ENCODE data around the gene NEURL4. TPM values are rescaled to one million over a fixed set of nuclear protein-coding genes. Genes with fewer than 3 reads are reported as not detected.

Gene NEURL4
- total RNA-seq, 1 donor from 2014 or later, result 57.1 TPM

DNA sequence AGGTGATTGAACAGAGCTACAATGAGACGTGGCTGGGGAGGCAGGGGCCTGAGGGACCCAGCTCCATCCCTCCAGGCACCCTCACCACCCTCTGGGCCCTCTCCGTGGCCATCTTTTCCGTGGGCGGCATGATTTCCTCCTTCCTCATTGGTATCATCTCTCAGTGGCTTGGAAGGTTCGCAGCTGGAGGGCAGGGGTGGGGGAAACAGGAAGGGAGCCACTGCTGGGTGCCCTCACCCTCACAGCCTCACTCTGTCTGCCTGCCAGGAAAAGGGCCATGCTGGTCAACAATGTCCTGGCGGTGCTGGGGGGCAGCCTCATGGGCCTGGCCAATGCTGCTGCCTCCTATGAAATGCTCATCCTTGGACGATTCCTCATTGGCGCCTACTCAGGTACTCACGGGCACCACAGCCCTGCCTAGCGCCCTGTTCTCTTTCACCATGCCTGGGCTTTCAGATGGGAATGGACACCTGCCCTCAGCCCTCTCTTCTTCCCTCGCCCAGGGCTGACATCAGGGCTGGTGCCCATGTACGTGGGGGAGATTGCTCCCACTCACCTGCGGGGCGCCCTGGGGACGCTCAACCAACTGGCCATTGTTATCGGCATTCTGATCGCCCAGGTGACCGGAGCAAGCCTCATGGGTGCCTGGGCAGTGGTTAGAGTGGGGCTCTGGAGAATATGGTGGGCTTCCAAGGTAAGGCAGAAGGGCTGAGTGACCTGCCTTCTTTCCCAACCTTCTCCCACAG is 45.5 kb downstream of the NEURL4 start:
- Mint-ChIP-seq H3K4me1 (ENCODE audit: low read depth) (peaks cover 16% of the 10 kb centered on the region), H3K27me3 (ENCODE audit: insufficient read depth) (peaks cover 43% of the 10 kb centered on the region), H3K9me3 (no peaks in the 10 kb centered on the region), H3K27ac (no peak overlapping the region), H3K4me3 (peak overlapping the region; percentile 22), H3K36me3 (ENCODE audit: low read depth) (peaks cover 2% of the 10 kb centered on the region)
- intact Hi-C loops (cut with micrococcal nuclease), result no loop called here
- no peak for DNase-seq (ENCODE audit: low spot score)

DNA sequence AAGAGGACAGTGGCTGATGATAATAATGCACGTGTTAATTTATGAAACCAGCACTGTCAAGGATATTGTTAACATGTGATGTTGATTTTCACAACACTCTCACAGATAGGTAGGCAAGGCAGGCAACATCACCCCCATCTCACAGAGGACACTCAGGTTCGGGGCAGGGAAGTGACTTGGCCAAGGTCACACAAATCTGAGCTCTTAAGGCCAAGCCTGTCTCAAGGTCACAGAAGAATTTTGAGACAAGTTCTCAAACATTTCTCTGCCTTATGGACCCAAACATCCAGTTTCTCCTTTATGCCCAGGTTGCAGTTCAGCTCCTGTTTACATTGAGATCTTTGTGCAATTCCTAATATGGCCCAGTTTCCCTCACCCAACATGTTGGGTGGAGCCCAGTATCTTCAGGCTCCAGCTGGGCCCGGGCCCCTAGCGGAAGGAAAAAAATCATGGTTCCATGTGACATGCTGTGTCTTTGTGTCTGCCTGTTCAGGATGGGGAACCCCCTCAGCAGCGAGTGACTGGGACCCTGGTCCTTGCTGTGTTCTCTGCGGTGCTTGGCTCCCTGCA is 46.3 kb downstream of the NEURL4 start:
- H3K36me3 Mint-ChIP-seq (ENCODE audit: low read depth), result peaks cover 2% of the 10 kb centered on the region
- intact Hi-C loops (cut with micrococcal nuclease), result no loop called here
- no peaks in the 10 kb centered on the region for H3K9me3 Mint-ChIP-seq
- DNase-seq (ENCODE audit: low spot score), result no peak
- peaks cover 41% of the 10 kb centered on the region for H3K27me3 Mint-ChIP-seq (ENCODE audit: insufficient read depth)
- no peak overlapping the region for H3K27ac Mint-ChIP-seq
- H3K4me3 Mint-ChIP-seq, result peak overlapping the region; percentile 47
- peaks cover 16% of the 10 kb centered on the region for H3K4me1 Mint-ChIP-seq (ENCODE audit: low read depth)

DNA sequence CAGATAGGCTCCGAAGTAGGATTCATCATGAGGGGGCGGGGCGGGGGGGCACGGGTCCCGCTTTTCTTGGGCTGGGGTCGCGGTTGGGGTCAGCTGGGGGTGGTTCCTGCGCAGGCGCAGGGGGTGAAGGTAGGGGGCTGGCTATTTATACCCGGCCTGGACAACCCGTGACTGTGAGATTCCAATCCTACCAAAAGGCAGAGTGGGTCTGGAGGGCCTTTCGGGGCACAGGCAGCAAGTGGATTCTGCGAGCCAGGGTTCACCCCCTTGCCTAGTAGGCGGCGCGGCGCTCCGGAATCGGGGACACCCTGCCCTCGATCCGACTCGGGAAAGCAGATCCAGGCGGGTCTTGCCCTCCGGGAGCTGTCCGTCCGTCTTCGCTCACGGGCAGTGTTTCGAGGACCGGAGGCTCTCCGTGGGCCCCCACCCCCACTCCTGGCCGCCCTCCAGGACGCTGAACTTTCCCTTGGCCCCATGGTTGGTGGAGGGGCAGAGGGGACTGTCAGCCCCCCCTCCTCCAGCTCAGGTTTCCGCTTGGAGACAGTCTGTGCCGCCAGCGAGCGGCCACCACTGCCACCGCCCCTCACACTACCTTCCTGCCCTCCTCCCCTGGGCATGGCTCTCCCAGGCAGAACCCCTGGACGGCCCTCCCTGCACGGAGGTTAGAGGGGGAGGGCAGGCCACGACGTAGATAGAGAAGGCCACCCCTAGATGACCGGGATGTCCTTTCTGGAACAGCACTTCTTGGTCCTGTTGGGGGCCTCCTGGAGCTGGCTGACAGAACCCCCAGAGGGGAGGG is 47.0 kb downstream of the NEURL4 start:
- H3K4me1 Mint-ChIP-seq (ENCODE audit: low read depth), result peaks cover 16% of the 10 kb centered on the region
- intact Hi-C loops (cut with micrococcal nuclease), result loop anchor here (1.0 to 2.0 kb wide), 7 partner anchors 19 to 122 kb away; partner anchors contain the start of genes ACAP1, CLDN7, EIF5A and PHF23
- H3K4me3 Mint-ChIP-seq, result peak overlapping the region; percentile 79
- H3K36me3 Mint-ChIP-seq (ENCODE audit: low read depth), result peaks cover 2% of the 10 kb centered on the region
- H3K27ac Mint-ChIP-seq, result no peak overlapping the region
- DNase-seq (ENCODE audit: low spot score), result no peak
- H3K9me3 Mint-ChIP-seq, result no peaks in the 10 kb centered on the region
- H3K27me3 Mint-ChIP-seq (ENCODE audit: insufficient read depth), result peaks cover 39% of the 10 kb centered on the region

DNA sequence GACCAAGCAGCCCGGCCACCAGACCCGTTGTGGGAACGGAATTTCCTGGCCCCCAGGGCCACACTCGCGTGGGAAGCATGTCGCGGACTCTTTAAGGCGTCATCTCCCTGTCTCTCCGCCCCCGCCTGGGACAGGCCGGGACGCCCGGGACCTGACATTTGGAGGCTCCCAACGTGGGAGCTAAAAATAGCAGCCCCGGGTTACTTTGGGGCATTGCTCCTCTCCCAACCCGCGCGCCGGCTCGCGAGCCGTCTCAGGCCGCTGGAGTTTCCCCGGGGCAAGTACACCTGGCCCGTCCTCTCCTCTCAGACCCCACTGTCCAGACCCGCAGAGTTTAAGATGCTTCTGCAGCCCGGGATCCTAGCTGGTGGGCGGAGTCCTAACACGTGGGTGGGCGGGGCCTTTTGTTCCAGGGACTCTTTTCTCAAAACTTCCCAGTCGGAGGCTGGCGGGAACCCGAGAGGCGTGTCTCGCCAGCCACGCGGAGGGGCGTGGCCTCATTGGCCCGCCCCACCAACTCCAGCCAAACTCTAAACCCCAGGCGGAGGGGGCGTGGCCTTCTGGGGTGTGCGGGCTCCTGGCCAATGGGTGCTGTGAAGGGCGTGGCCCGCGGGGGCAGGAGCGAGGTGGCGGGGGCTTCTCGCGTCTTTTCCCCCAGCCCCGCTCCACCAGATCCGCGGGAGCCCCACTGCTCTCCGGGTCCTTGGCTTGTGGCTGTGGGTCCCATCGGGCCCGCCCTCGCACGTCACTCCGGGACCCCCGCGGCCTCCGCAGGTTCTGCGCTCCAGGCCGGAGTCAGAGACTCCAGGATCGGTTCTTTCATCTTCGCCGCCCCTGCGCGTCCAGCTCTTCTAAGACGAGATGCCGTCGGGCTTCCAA is 47.8 kb downstream of the NEURL4 start, which contains the start of gene SLC2A4:
TSS of gene SLC2A4 (plus strand) at position 645 of the 879 bp plus-strand sequence. CDS start at position 862, 217 bp downstream.
- intact Hi-C loops (cut with micrococcal nuclease), result loop anchor here (1.0 to 2.0 kb wide), 7 partner anchors 19 to 123 kb away; partner anchors contain the start of genes ACAP1, CLDN7, EIF5A and PHF23
- Mint-ChIP-seq H3K4me3 (peak within 1 kb of the TSS; percentile 79), H3K9me3 (no peaks in the 10 kb centered on the region), H3K27me3 (ENCODE audit: insufficient read depth) (peaks cover 34% of the 10 kb centered on the region), H3K36me3 (ENCODE audit: low read depth) (peaks cover 2% of the 10 kb centered on the region), H3K4me1 (ENCODE audit: low read depth) (peaks cover 16% of the 10 kb centered on the region), H3K27ac (peak within 1 kb of the TSS; percentile 40)
- peak; percentile 78 for DNase-seq (ENCODE audit: low spot score)

DNA sequence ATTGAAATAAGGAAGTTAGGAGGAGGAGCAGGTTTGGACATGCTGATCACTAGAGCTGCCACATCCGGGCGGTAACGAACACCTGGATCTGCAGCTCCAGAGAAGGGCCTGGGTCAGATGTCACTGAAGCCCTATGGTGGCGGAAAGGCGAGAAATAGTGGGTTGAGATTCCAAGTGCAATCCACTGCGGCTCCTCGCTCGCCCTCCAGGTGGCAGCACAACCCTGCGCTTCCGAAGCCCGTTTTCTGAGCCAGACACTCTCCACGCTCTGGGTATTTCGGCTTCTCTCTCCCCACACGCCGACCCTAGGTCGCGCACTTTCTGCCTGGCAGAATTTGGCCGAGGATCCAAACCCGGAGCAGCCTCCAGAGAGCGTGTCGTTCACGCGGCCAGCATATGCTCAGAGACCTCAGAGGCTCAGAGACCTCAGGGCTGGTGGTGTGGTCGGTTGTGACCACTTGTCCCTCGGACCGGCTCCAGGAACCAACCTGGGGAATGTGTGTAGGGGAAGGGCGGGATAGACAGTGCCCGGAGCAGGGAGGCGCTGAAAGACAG is 48.5 kb downstream of the NEURL4 start:
- intact Hi-C loops (cut with micrococcal nuclease), result loop anchor here (1.0 to 2.0 kb wide), 8 partner anchors 16 to 124 kb away; partner anchors contain the start of genes ACAP1, CLDN7, EIF5A and PHF23
- H3K27me3 Mint-ChIP-seq (ENCODE audit: insufficient read depth), result peaks cover 32% of the 10 kb centered on the region
- peak overlapping the region; percentile 79 for H3K4me3 Mint-ChIP-seq
- no peaks in the 10 kb centered on the region for H3K9me3 Mint-ChIP-seq
- peak; percentile 69 for DNase-seq (ENCODE audit: low spot score)
- H3K4me1 Mint-ChIP-seq (ENCODE audit: low read depth), result peaks cover 16% of the 10 kb centered on the region
- H3K27ac Mint-ChIP-seq, result peak overlapping the region; percentile 25
- H3K36me3 Mint-ChIP-seq (ENCODE audit: low read depth), result peaks cover 2% of the 10 kb centered on the region

DNA sequence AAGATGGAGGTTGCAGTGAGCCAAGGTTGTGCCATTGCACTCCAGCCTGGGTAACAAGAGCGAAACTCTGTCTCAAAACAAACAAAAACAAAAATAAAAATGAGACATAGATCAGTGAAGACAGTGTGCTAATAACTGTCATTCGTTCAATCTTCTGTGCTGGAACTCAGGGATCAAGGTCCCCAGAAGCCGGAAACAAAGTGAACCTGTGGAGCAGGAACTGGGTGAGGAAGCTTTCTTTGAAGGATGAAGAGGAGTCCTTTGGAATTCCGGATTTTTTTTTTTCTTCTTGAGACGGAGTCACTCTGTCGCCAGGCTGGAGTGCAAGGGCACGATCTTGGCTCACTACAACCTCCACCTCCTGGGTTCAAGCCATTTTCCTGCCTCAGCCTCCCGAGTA is 49.7 kb downstream of the NEURL4 start:
- Mint-ChIP-seq H3K27me3 (ENCODE audit: insufficient read depth) (peaks cover 30% of the 10 kb centered on the region), H3K36me3 (ENCODE audit: low read depth) (peaks cover 2% of the 10 kb centered on the region), H3K9me3 (no peaks in the 10 kb centered on the region), H3K27ac (no peak overlapping the region), H3K4me1 (ENCODE audit: low read depth) (peaks cover 16% of the 10 kb centered on the region), H3K4me3 (no peak overlapping the region)
- no peak for DNase-seq (ENCODE audit: low spot score)
- intact Hi-C loops (cut with micrococcal nuclease), result no loop called here

DNA sequence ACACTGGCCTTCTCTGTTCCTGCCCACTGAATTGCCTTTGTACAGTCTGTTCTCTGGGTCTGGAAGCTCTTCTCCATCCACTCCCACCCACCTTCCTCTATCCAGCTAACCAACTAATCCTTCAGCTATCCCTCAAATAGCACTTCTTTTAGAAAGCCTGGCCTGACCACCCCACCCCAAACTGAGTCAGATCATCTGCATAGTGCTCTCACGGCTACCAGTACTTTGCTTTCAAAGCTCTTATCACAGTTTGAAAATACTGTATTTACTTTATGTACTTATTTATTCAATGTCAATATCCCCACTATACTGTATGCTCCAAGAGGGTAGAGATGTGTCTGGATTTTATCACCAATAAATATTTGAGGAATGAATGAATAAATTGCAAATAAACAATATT is 62.4 kb downstream of the NEURL4 start:
- H3K9me3 Mint-ChIP-seq, result no peaks in the 10 kb centered on the region
- DNase-seq (ENCODE audit: low spot score), result no peak
- H3K27me3 Mint-ChIP-seq (ENCODE audit: insufficient read depth), result peaks cover 23% of the 10 kb centered on the region
- intact Hi-C loops (cut with micrococcal nuclease), result no loop called here
- no peak overlapping the region for H3K4me3 Mint-ChIP-seq
- H3K4me1 Mint-ChIP-seq (ENCODE audit: low read depth), result peaks cover 19% of the 10 kb centered on the region
- H3K27ac Mint-ChIP-seq, result no peak overlapping the region
- H3K36me3 Mint-ChIP-seq (ENCODE audit: low read depth), result no peaks in the 10 kb centered on the region

Other genes starting within 250 kb of the NEURL4 start
- not detected in 2 replicates for gene CLEC10A, start 249.1 kb downstream of the NEURL4 start, total RNA-seq
- not detected in 2 replicates for gene ASGR2, start 214.5 kb downstream of the NEURL4 start, total RNA-seq
- 1.1 and 1.6 TPM in 2 replicates for gene ASGR1, start 150.0 kb downstream of the NEURL4 start, total RNA-seq
- gene DLG4, start 109.5 kb downstream of the NEURL4 start, total RNA-seq, result 15.3 and 15.5 TPM in 2 replicates
- 287 and 294 TPM in 2 replicates for gene ACADVL, start 109.4 kb downstream of the NEURL4 start, total RNA-seq
- gene DVL2, start 94.8 kb downstream of the NEURL4 start, total RNA-seq, result 70.0 and 73.5 TPM in 2 replicates
- 52.5 and 55.4 TPM in 2 replicates for gene PHF23, start 89.9 kb downstream of the NEURL4 start, total RNA-seq
- gene GABARAP, start 86.9 kb downstream of the NEURL4 start, total RNA-seq, result 146 and 148 TPM in 2 replicates
- 191 and 193 TPM in 2 replicates for gene CTDNEP1, start 77.6 kb downstream of the NEURL4 start, total RNA-seq
- 73.6 and 75.5 TPM in 2 replicates for gene ELP5, start 77.1 kb downstream of the NEURL4 start, total RNA-seq
- 0.15 and 0.60 TPM in 2 replicates for gene CLDN7, start 66.9 kb downstream of the NEURL4 start, total RNA-seq
- gene SLC2A4, start 47.6 kb downstream of the NEURL4 start, total RNA-seq, result 0.17 and 0.31 TPM in 2 replicates
- 0.36 TPM in 1 of 2 replicates, not detected in the other for gene YBX2, start 34.7 kb downstream of the NEURL4 start, total RNA-seq
- 1,241 and 1,262 TPM in 2 replicates for gene EIF5A, start 21.7 kb downstream of the NEURL4 start, total RNA-seq
- gene GPS2, start 14.0 kb downstream of the NEURL4 start, total RNA-seq, result 52.3 and 59.0 TPM in 2 replicates
- 260 and 266 TPM in 2 replicates for gene ACAP1, start 7.2 kb upstream of the NEURL4 start, total RNA-seq
- gene KCTD11, start 22.8 kb upstream of the NEURL4 start, total RNA-seq, result 5.3 TPM in 2 replicates
- 0.17 TPM in 1 of 2 replicates, not detected in the other for gene TMEM95, start 25.8 kb upstream of the NEURL4 start, total RNA-seq
- gene TNK1, start 51.8 kb upstream of the NEURL4 start, total RNA-seq, result 3.8 and 4.9 TPM in 2 replicates
- gene PLSCR3, start 65.2 kb upstream of the NEURL4 start, total RNA-seq, result 77.1 and 78.2 TPM in 2 replicates
- 53.5 and 54.7 TPM in 2 replicates for gene TMEM256, start 74.8 kb upstream of the NEURL4 start, total RNA-seq
- 2.3 and 2.7 TPM in 2 replicates for gene NLGN2, start 78.5 kb upstream of the NEURL4 start, total RNA-seq
- gene SPEM1, start 91.0 kb upstream of the NEURL4 start, total RNA-seq, result not detected in 2 replicates
- gene SPEM2, start 96.3 kb upstream of the NEURL4 start, total RNA-seq, result not detected in 2 replicates
- gene SPEM3, start 99.5 kb upstream of the NEURL4 start, total RNA-seq, result not detected in 2 replicates
- 12.3 and 14.0 TPM in 2 replicates for gene TMEM102, start 106.1 kb upstream of the NEURL4 start, total RNA-seq
- gene FGF11, start 110.2 kb upstream of the NEURL4 start, total RNA-seq, result 5.3 and 6.4 TPM in 2 replicates
- 6.6 and 7.0 TPM in 2 replicates for gene CHRNB1, start 115.7 kb upstream of the NEURL4 start, total RNA-seq
- gene ZBTB4, start 150.3 kb upstream of the NEURL4 start, total RNA-seq, result 15.1 and 16.0 TPM in 2 replicates
- not detected in 2 replicates for gene SLC35G6, start 152.1 kb upstream of the NEURL4 start, total RNA-seq
- gene POLR2A, start 155.0 kb upstream of the NEURL4 start, total RNA-seq, result 221 and 223 TPM in 2 replicates
- 18.6 and 26.5 TPM in 2 replicates for gene TNFSF12, start 219.7 kb upstream of the NEURL4 start, total RNA-seq
- gene TNFSF13, start 229.4 kb upstream of the NEURL4 start, total RNA-seq, result 2.2 and 3.3 TPM in 2 replicates
- gene SENP3, start 232.6 kb upstream of the NEURL4 start, total RNA-seq, result 102 and 104 TPM in 2 replicates